Tibial nerve (tissue), 4 donors: ENCODE results near the gene EIF2S3. TPM values are rescaled to one million over a fixed set of nuclear protein-coding genes. Genes with fewer than 3 reads are reported as not detected.
A peak's percentile ranks its signal among the peaks of the same experiment; 100 is the strongest.

Experiments
- DNase-seq, 2 donors: peaks; one replicate each; pipeline ENCODE4 v3.0.0-alpha.2; 2019; ENCODE audit warnings: low spot score in 2 of 2
- H3K27ac ChIP-seq, 4 donors: fragments of 200-600 bp; sonication (generic) in 3 of 4; one replicate each; pipeline ENCODE4 v1.5.1; 2017 to 2019; ENCODE audit warnings: mild to moderate bottlenecking in 1 of 4
- H3K27me3 ChIP-seq, 2 donors: fragments of 200-600 bp; sonication (generic) in 1 of 2; one replicate each; pipeline versions ENCODE4 v1.5.1 to v1.6.0; 2017 to 2019
- H3K36me3 ChIP-seq, 3 donors: fragments of 200-600 bp; sonication (generic); one replicate each; pipeline ENCODE4 v1.5.1; 2018 to 2019
- H3K4me1 ChIP-seq, 4 donors: fragments of 200-600 bp; sonication (generic) in 3 of 4; one replicate each; pipeline ENCODE4 v1.5.1; 2017 to 2019
- H3K4me3 ChIP-seq, 4 donors: fragments of 200-600 bp; sonication (generic) in 3 of 4; one replicate each; pipeline ENCODE4 v1.5.1; 2017 to 2019; ENCODE audit warnings: mild to moderate bottlenecking in 1 of 4, moderate library complexity in 1 of 4
- H3K9me3 ChIP-seq, 4 donors: fragments of 200-600 bp; sonication (generic) in 3 of 4; one replicate each; pipeline ENCODE4 v1.5.1; 2017 to 2019
- EP300 ChIP-seq, 2 donors: sonication (generic); formaldehyde crosslinking; IDR thresholded peaks; one replicate each; pipeline ENCODE4 v1.6.1; 2017; ENCODE audit warnings: antibody characterized with exemption in 2 of 2, mild to moderate bottlenecking in 1 of 2
- POLR2A ChIP-seq, 2 donors: fragments of 450-650 bp; IDR thresholded peaks; one replicate each; pipeline ENCODE4 v1.6.1; 2017; ENCODE audit warnings: antibody characterized with exemption in 2 of 2, mild to moderate bottlenecking in 2 of 2, moderate library complexity in 2 of 2
- WGBS, 2 donors: methylation state at CpG; one replicate each; pipeline ENCODE4 v1.1.5; 2018; 5-methylcytosine and 5-hydroxymethylcytosine counted together
- total RNA-seq, 4 donors: library from RNA; depleted of rRNA; stranded (reverse); fragments of >200 nt; gene quantifications; one replicate each; pipeline ENCODE4 v1.1.0, GENCODE V29; 2016
- TF ChIP-seq, protein P1 (sequence below), 5 experiments: fragments of 200-600 bp in 3 of 5; fragments of 450-650 bp in 2 of 5; sonication (generic) in 3 of 5; IDR thresholded peaks; one replicate each; pipeline ENCODE4 v1.5.1; 2016 to 2019; ENCODE audit warnings: antibody characterized with exemption in 5 of 5, mild to moderate bottlenecking in 3 of 5, moderate library complexity in 2 of 5

Gene EIF2S3
- 10 to 100 TPM; 62.4 to 77.2 (median 76.4) TPM for total RNA-seq

DNA sequence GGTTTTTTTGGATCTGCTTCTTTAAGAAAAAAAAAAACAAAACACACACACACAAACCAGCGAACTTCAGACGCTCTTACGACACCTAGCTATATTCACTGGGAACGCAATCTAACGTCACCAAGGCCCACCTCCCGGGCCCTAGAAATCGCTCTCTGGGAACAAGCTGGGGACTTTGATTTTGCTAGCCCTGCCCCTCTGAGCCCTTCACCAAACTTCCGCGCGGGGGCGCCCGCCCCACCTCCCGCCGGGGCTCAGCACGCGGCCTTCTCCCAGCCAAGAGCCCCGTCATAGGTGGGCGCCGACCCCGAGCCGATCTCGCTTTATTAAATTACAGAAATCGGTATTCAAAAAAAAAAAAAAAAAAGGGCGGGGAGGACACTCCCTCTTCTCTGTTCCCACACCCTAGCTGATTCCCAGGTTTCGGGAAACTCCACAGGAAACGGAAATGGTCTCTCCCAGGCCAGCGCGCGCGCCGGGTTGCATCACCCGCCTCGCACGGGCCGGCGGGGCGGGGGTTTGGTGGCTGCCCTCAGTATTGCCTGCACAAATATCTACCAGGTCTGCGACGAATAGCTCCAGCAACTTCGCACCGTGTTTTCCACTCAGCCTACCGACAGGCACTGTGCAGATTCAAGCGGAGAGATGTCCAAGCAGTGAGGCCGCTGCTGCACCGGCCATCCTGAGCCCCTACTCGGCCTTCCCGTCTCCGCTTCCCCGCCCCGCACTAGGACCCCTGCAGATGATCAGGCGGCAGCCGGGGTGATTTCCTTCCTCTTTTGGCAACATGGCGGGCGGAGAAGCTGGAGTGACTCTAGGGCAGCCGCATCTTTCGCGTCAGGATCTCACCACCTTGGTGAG, at the start of gene EIF2S3:
TSS of gene EIF2S3 (plus strand) at position 775 of the 861 bp plus-strand sequence. CDS start at position 788, 13 bp downstream.
- Histone ChIP-seq H3K4me3 (peak within 1 kb of the TSS in 3 of 4 donors; percentile 62 to 83 (median 62)), H3K27me3 (no peaks in the 10 kb centered on the region), H3K9me3 (no peaks in the 10 kb centered on the region), H3K4me1 (no peaks in the 10 kb centered on the region), H3K27ac (peak within 1 kb of the TSS; percentile 73 to 95 (median 91)), H3K36me3 (peaks cover 0 to 8% (median 0%) of the 10 kb centered on the region in 3 donors)
- DNase-seq = peak; percentile 67 to 68
- WGBS, 2 donors = 0 to 2% methylated on average over 25 to 54 of the region's 57 CpGs
- TF ChIP-seq POLR2A (IDR thresholded peaks at IDR 0.05) (peak; percentile 16 to 36), EP300 (IDR thresholded peaks at IDR 0.05) (peak; percentile 61 to 89)
- TF ChIP-seq, protein P1, sequence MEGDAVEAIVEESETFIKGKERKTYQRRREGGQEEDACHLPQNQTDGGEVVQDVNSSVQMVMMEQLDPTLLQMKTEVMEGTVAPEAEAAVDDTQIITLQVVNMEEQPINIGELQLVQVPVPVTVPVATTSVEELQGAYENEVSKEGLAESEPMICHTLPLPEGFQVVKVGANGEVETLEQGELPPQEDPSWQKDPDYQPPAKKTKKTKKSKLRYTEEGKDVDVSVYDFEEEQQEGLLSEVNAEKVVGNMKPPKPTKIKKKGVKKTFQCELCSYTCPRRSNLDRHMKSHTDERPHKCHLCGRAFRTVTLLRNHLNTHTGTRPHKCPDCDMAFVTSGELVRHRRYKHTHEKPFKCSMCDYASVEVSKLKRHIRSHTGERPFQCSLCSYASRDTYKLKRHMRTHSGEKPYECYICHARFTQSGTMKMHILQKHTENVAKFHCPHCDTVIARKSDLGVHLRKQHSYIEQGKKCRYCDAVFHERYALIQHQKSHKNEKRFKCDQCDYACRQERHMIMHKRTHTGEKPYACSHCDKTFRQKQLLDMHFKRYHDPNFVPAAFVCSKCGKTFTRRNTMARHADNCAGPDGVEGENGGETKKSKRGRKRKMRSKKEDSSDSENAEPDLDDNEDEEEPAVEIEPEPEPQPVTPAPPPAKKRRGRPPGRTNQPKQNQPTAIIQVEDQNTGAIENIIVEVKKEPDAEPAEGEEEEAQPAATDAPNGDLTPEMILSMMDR (IDR thresholded peaks at IDR 0.05) = peak; percentile 66 to 81 (median 74)

GRCh38 chrX:24005028-24005427, 49.7 kb upstream of the EIF2S3 start:
- H3K36me3 ChIP-seq = peaks cover 0 to 8% (median 0%) of the 10 kb centered on the region in 3 donors
- WGBS, 2 donors = 73 to 80% methylated on average over 1 of the region's 1 CpG
- H3K27me3 ChIP-seq = no peaks in the 10 kb centered on the region
- H3K27ac ChIP-seq = no peak overlapping the region
- no peak for TF ChIP-seq EP300 (IDR thresholded peaks at IDR 0.05)
- TF ChIP-seq, protein P1 (IDR thresholded peaks at IDR 0.05) = no peak
- no peak for TF ChIP-seq POLR2A (IDR thresholded peaks at IDR 0.05)
- H3K4me3 ChIP-seq = no peak overlapping the region
- H3K9me3 ChIP-seq = no peaks in the 10 kb centered on the region
- H3K4me1 ChIP-seq = no peaks in the 10 kb centered on the region
- no peak for DNase-seq

DNA sequence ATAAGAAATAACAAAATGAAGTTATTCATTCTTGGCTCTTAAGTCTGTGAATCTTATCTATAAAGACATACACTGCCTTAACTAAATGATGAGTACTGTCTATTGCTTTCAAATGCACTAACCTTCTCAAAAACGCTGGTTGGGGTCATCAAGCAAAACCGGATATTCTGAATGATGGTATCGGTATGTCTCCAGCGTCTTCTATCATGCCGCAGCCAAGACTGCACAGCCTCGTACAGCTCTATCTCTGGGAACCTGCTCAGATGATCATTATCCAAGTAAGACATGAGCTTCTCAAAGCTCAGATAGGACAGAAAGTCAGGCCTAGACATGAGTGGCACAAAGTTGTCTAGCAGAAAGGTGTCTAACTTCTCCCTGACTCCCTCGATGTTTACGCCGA, 48.9 kb upstream of the EIF2S3 start:
- H3K27me3 ChIP-seq = no peaks in the 10 kb centered on the region
- H3K27ac ChIP-seq = no peak overlapping the region
- 87 to 93% methylated on average over 9 of the region's 9 CpGs for WGBS, 2 donors
- no peak for DNase-seq
- peaks cover 0 to 8% (median 0%) of the 10 kb centered on the region in 3 donors for H3K36me3 ChIP-seq
- no peaks in the 10 kb centered on the region for H3K9me3 ChIP-seq
- TF ChIP-seq POLR2A (IDR thresholded peaks at IDR 0.05) (no peak), EP300 (IDR thresholded peaks at IDR 0.05) (no peak)
- TF ChIP-seq, protein P1 (IDR thresholded peaks at IDR 0.05) = no peak
- no peaks in the 10 kb centered on the region for H3K4me1 ChIP-seq
- H3K4me3 ChIP-seq = no peak overlapping the region

GRCh38 chrX:24012266-24012665, 42.5 kb upstream of the EIF2S3 start:
- Histone ChIP-seq H3K27me3 (peaks cover 0 to 11% of the 10 kb centered on the region in 2 donors), H3K27ac (no peak overlapping the region), H3K36me3 (no peaks in the 10 kb centered on the region), H3K9me3 (no peaks in the 10 kb centered on the region), H3K4me3 (no peak overlapping the region), H3K4me1 (no peaks in the 10 kb centered on the region)
- 86 to 94% methylated on average over 1 of the region's 1 CpG for WGBS, 2 donors
- TF ChIP-seq EP300 (IDR thresholded peaks at IDR 0.05) (no peak), POLR2A (IDR thresholded peaks at IDR 0.05) (no peak)
- TF ChIP-seq, protein P1 (IDR thresholded peaks at IDR 0.05) = no peak
- DNase-seq = no peak

DNA sequence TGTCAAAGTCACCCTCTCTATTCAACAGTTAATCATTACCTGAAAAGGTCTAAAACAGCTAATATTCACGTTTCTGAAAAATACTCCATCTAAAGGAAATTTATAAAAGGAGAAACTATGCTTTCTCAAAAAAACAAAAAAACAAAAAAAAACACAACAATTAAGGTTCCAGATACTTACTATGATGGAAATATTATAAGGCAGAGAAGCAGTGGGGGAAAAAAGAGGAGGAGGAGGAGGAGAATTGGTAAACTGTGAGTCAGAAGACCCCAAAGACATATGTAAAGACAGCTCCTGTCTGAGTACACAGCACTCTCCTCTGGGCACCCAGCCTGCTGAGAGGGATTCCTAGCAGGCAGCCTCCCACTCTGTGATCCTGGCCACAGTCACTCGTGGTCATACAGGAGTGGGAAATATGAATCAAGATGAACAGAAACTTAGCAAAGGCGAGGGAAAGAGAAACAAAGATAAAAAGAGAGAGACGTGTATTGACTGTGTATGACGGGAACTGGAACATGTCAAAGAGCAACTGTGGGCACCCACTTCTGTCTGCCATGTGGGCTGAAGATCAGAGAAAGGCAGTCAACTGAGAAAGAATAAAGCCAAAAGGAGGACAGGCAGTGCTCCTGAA, 40.3 kb upstream of the EIF2S3 start:
- H3K9me3 ChIP-seq = no peaks in the 10 kb centered on the region

More for the DNA sequence above, 40.3 kb upstream of the EIF2S3 start:
- Histone ChIP-seq H3K27ac (no peak overlapping the region), H3K4me1 (no peaks in the 10 kb centered on the region), H3K27me3 (peaks cover 0 to 11% of the 10 kb centered on the region in 2 donors), H3K4me3 (no peak overlapping the region), H3K36me3 (no peaks in the 10 kb centered on the region)
- 34 to 53% methylated on average over 5 of the region's 5 CpGs for WGBS, 2 donors
- TF ChIP-seq, protein P1 (IDR thresholded peaks at IDR 0.05) = no peak
- TF ChIP-seq EP300 (IDR thresholded peaks at IDR 0.05) (no peak), POLR2A (IDR thresholded peaks at IDR 0.05) (no peak)
- DNase-seq = no peak
